ENCODE data around the gene ANKRD39. TPM values are rescaled to one million over a fixed set of nuclear protein-coding genes. Genes with fewer than 3 reads are reported as not detected.

ANKRD39 gene
- total RNA-seq, 1 donor = 5.1 TPM

GRCh38 chr2:96883306-96883705 is 25.5 kb upstream of the ANKRD39 start:
- no peak for DNase-seq (ENCODE audit: insufficient read length, low spot score, missing footprints)
- Histone ChIP-seq H3K4me2 (ENCODE audit: insufficient read depth, low read length) (no peak overlapping the region), H3K27ac (ENCODE audit: low read depth, low read length) (no peak overlapping the region), H4K20me1 (ENCODE audit: insufficient read depth, low read length) (no peaks in the 10 kb centered on the region), H3K4me1 (ENCODE audit: insufficient read depth, low read length) (no peaks in the 10 kb centered on the region), H2AFZ (ENCODE audit: low read length) (no peak overlapping the region), H3K27me3 (ENCODE audit: insufficient read depth, low read length) (no peaks in the 10 kb centered on the region), H3K4me3 (ENCODE audit: insufficient read depth, low read length) (no peak overlapping the region), H3K9me3 (ENCODE audit: low read depth, low read length) (no peaks in the 10 kb centered on the region), H3K36me3 (ENCODE audit: insufficient read depth, low read length) (no peaks in the 10 kb centered on the region), H3K79me2 (ENCODE audit: insufficient read depth, low read length) (no peaks in the 10 kb centered on the region)
- no peak for TF ChIP-seq CTCF (IDR thresholded peaks at IDR 0.05; ENCODE audit: extremely low read depth, low read depth, low read length)

GRCh38 chr2:96882906-96883305 is 25.1 kb upstream of the ANKRD39 start:
- no peaks in the 10 kb centered on the region for H3K27me3 ChIP-seq (ENCODE audit: insufficient read depth, low read length)
- H3K4me2 ChIP-seq (ENCODE audit: insufficient read depth, low read length) = no peak overlapping the region
- H3K9me3 ChIP-seq (ENCODE audit: low read depth, low read length) = no peaks in the 10 kb centered on the region
- H3K27ac ChIP-seq (ENCODE audit: low read depth, low read length) = no peak overlapping the region
- no peak for TF ChIP-seq CTCF (IDR thresholded peaks at IDR 0.05; ENCODE audit: extremely low read depth, low read depth, low read length)
- no peaks in the 10 kb centered on the region for H3K36me3 ChIP-seq (ENCODE audit: insufficient read depth, low read length)
- no peaks in the 10 kb centered on the region for H3K4me1 ChIP-seq (ENCODE audit: insufficient read depth, low read length)
- no peak overlapping the region for H2AFZ ChIP-seq (ENCODE audit: low read length)
- no peaks in the 10 kb centered on the region for H3K79me2 ChIP-seq (ENCODE audit: insufficient read depth, low read length)
- DNase-seq (ENCODE audit: insufficient read length, low spot score, missing footprints) = no peak
- no peak overlapping the region for H3K4me3 ChIP-seq (ENCODE audit: insufficient read depth, low read length)
- no peaks in the 10 kb centered on the region for H4K20me1 ChIP-seq (ENCODE audit: insufficient read depth, low read length)

DNA sequence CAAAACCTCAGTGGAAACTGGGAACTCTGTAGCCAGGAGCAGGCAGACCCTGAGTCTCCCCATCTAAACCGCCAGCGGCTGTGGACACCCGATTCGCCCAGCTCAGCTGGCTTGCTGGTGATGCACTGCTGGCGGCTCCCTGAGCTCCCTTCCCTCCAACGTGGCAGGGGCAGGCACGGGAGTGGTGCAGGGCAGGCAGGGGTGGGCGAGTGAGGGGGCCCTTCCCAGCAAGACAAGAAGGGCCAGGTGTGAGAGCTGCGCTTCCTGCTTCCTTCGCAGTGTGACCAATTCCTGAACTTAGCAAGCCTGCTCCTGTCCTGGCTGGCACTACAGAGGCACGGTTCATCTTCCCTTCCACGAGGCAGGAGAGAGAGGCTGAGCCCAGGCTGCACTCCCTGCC is 24.4 kb upstream of the ANKRD39 start:
- no peak overlapping the region for H3K27ac ChIP-seq (ENCODE audit: low read depth, low read length)
- no peaks in the 10 kb centered on the region for H3K27me3 ChIP-seq (ENCODE audit: insufficient read depth, low read length)
- DNase-seq (ENCODE audit: insufficient read length, low spot score, missing footprints) = no peak
- no peaks in the 10 kb centered on the region for H3K4me1 ChIP-seq (ENCODE audit: insufficient read depth, low read length)
- TF ChIP-seq CTCF (IDR thresholded peaks at IDR 0.05; ENCODE audit: extremely low read depth, low read depth, low read length) = no peak
- H3K36me3 ChIP-seq (ENCODE audit: insufficient read depth, low read length) = no peaks in the 10 kb centered on the region
- no peaks in the 10 kb centered on the region for H3K9me3 ChIP-seq (ENCODE audit: low read depth, low read length)
- H3K79me2 ChIP-seq (ENCODE audit: insufficient read depth, low read length) = no peaks in the 10 kb centered on the region
- no peak overlapping the region for H3K4me2 ChIP-seq (ENCODE audit: insufficient read depth, low read length)
- no peak overlapping the region for H3K4me3 ChIP-seq (ENCODE audit: insufficient read depth, low read length)
- no peak overlapping the region for H2AFZ ChIP-seq (ENCODE audit: low read length)
- no peaks in the 10 kb centered on the region for H4K20me1 ChIP-seq (ENCODE audit: insufficient read depth, low read length)

GRCh38 chr2:96881349-96882195 is 23.8 kb upstream of the ANKRD39 start:
- Histone ChIP-seq H3K4me2 (ENCODE audit: insufficient read depth, low read length) (no peak overlapping the region), H2AFZ (ENCODE audit: low read length) (no peak overlapping the region), H3K4me1 (ENCODE audit: insufficient read depth, low read length) (peaks cover 5% of the 10 kb centered on the region), H3K27ac (ENCODE audit: low read depth, low read length) (no peak overlapping the region), H3K27me3 (ENCODE audit: insufficient read depth, low read length) (no peaks in the 10 kb centered on the region), H3K79me2 (ENCODE audit: insufficient read depth, low read length) (no peaks in the 10 kb centered on the region), H3K36me3 (ENCODE audit: insufficient read depth, low read length) (no peaks in the 10 kb centered on the region), H3K4me3 (ENCODE audit: insufficient read depth, low read length) (no peak overlapping the region), H4K20me1 (ENCODE audit: insufficient read depth, low read length) (no peaks in the 10 kb centered on the region), H3K9me3 (ENCODE audit: low read depth, low read length) (no peaks in the 10 kb centered on the region)
- DNase-seq (ENCODE audit: insufficient read length, low spot score, missing footprints) = no peak
- TF ChIP-seq CTCF (IDR thresholded peaks at IDR 0.05; ENCODE audit: extremely low read depth, low read depth, low read length) = no peak

All from osteoblast (primary cell).